ENCODE data around the gene PLGLB2.
"Not testable (repeated sequence)": the region's sequence is repeated elsewhere in the genome, so short reads cannot be mapped to it uniquely, and the experiment has no call there.

Gene PLGLB2

DNA sequence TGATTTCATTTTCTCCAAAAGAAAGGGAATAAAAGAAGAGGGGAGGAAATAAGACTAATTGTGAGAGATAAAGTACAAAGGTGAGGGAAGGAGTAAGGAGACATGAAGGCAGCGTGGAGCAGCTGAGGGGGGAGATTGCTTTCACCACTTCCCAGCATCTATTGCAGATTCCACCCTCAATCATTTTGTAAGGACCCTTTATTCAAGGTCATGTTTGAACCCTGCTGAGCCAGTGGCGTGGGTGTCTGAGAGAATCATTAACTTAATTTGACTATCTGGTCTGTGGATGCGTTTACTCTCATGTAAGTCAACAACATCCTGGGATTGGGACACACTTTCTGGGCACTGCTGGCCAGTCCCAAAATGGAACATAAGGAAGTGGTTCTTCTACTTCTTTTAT, at the start of gene PLGLB2:
Gene PLGLB2, plus strand, starts transcription at position 297 of the 400 bp plus-strand sequence. Its CDS starts 67 bp downstream, at position 364.
- not testable (repeated sequence) for DNase-seq

DNA sequence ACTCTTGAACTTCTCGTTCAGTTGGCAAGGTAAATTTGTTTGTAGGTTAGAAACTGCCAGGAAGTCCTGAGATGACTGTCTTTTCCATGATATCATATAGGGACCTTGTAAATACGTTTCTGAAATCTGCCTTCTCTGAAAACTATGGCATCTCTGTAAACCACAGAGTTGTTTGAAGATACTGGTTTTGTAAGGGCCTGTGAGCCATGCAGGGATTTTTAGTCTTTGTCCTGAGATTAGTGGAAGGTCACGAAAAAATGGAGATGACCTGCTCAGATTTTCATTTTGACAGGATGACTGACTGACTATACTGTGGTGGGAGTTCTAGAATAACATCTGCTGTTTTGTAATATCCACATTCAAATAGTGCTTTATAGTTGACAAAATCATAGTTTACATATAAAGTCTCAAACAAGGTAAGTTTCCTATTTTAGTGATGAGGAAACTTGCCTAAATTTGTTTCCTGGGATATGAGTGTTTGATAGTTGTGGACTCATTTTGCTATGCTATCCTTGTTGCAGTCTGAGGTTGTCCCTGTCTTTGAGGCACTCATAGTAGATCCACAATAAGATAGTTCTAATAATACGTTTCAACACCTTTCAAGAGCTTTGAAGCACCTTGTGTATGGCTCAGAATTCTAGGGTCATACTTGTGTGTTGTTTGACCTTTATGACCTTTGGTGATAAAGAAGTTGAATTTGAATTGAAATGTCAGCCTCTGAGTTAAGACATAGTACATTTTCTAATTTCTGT, 43.1 kb upstream of the PLGLB2 start:
- not testable (repeated sequence) for DNase-seq

DNA sequence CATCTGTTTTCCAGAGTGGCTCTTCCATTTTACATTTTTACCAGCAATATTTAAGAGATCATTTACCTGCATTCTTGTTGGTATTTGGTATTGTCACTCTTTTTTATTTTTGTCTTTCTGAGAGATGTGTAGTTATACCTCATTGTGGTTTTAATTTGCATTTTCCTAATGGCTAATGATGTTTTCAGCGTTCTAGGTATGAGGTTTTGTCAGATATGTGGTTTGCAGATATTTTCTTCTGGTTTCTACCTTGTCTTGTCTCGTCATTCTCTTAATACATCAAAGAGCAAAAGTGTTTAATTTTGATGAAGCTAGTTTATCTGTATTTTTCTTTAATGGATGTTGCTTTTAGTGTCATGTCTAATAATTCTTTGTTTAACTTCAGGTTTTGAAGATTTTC, 39.5 kb upstream of the PLGLB2 start:
- not testable (repeated sequence) for DNase-seq

DNA sequence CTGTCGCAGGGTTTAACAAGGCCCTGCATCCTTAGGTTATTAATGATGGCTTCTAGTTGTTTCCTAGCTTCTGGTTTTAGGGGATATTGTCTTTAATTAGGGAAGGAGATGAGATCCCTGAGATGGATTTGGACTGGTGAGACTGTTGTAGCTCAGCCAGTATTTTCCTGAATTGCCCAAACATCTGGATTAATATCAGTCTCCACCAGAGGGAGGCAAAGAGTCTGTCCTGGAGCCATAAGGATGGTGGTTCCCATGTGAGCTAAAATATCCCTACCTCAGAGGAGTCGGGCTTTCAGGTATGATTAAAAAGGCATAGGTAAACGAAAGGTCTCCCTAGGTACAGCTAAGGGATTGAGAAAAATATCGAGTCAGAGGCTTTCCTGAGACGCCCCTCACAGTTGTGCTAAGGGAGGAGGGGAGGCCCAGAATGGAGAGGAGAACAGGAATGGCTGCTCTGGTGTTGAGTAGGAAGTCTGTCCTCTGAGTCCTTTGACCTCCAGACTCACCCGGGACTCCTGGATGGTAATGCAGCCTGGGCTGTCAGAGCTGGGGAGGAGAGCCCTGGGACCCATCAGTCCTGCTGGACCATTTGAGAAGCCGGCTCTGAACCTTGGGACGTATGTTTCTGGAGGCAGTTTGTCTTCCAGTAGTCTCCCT, 19.8 kb upstream of the PLGLB2 start:
- DNase-seq = not testable (repeated sequence)

DNA sequence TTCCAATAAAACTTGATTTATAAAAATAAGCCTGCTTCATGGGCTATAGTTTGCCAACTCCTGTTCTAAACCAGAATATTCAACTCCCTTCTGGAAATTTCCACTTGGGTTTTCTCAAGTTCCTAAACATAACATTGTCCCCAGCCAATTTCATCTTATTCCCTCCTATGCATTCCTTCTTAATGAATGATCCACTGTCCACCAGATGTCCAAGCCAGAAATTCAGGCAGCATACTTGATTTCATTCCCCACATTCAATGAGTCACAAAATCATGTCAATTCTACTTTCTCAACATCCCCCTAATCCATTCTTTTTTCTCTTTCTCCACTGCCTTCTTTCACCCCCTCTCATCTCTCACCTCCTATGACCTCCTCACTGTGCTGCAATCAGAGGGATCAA, 7.0 kb upstream of the PLGLB2 start:
- DNase-seq = not testable (repeated sequence)

DNA sequence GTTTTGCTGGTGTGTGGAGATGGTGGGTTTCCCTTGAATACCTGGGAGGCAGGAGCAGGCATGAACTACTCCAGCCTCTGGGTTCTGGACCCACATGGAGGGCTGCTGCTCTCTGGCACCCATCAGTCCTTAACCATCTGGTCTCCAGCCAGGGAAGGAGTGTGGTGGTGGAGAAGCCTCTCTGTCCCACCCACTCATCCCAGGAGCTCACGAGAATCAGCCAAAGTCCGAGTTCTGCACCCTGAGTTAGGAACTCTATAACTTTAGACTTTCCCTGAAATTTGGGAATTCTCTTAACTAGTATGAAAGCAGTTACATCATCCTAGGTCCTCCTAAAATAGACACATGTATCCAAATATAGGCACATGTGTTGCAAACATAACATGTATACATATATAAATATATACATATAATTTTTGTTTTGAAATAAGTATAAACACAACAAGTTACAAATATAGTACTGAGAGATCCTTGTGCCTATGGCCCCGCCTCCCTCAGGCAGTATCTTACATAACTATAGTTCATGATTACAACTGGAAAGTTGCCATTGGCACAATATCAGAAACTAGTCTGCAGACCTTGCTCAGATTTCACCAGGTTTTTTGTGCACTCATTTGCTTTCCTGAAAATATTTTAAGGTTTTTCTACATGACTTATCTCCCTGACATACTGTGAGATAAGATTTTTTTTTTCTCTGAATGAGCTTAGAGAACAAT, 5.3 kb upstream of the PLGLB2 start:
- DNase-seq = not testable (repeated sequence)

DNA sequence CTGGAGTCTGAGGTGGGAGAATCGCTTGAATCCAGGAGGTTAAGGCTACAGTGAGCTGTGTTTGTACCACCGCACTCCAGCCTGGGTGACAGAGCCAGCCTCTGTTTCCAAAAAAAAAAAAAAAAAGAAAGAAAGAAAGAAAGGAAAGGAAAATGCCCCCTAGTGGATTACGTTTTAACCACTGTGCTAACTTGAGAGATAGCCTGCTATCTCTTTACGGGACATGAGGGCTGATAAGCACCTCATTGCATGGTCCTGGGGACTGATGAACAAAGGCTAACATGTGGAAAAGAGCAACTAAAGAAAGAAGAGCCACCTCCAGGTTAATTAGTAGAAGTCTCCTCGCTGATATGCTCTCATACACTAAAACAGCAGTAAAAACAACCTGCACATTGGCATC, 4.2 kb upstream of the PLGLB2 start:
- not testable (repeated sequence) for DNase-seq

DNA sequence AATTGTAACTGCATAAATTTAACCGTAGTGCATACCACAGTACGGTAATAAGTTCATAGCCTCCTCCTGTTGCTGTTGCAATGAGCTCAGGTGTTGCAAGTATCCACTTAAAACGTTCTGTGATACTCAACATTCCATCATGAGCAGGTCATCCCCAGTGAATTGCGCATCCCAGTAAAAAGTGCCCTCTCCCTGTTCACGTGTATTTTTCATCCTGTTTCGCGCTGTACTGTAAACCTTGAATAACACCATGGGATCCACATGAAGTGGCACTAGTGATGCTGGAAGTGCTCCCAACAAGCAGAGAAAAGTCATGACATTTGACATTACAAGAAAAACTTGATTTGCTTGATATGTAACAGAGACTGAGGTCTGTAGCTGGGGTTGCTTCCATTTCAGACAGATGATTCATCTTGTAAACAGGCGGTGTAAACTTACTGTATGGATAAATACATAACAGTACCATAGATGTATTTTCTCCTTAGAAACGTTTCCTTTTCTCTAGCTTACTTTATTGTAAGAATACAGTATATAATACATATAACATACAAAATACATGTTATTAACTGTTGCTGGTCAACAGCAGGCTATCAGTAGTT, 2.4 kb upstream of the PLGLB2 start:
- not testable (repeated sequence) for DNase-seq

DNA sequence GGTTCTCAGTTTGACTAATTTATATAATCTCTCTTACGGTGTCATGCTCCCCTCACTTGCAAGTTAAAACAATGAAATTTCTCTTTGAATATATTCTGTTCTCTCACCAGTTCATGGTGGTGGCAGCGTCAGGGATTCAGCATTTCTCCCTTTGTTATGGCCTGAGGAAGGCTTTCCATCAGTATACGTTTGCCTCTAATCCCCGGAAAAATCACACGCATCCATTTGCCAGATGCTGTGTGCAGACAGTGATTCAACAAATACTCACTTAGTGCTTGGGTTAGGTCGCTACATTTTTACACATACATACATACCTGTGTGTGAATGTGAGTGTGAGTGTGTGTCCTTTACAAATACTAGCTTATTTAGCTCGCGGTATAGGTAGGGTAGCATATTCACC, 637 bp downstream of the PLGLB2 start:
- not testable (repeated sequence) for DNase-seq

DNA sequence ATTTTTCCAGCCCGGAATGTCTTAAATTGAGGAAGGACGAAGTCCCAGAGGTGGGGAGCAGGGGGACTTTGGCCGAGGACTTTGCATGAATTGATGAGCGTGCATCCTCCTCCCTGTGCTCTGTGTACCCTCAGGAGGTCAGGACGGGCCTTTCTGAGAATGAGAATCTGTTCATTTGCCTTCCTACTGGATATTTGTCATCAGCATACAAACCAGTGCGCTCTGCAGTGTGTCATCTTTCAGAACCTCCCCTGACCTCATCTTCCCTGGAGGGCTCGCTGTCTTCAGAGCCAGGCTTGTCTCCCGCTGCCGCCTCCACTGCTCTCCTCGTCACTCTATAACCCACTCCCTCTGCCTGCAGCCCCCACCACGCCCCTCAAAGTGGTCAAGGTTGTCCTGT, 2.7 kb downstream of the PLGLB2 start:
- DNase-seq = not testable (repeated sequence)

DNA sequence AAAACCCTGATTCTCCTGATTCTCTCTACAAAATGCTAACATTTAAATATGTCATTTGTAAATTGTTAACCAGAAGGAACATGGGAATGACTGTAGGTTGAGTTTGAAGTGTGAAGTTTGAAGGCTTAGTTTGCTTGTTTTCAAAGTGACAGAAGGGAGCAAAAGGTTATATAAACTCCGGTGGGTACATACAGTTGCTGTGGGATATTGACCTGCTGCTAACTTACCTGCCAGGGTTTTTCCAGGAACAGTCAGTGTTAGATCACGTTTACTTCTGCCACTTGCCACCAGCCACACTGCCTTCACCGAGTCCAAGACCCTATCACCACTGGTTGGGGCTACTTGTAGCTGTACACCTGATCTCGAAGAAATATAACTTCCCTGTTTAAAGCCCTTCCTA, 6.9 kb downstream of the PLGLB2 start:
- not testable (repeated sequence) for DNase-seq
